GM12878 (cell line): ENCODE measurements around the gene GSPT1.

ENCODE experiments used
- BHLHE40 ChIP-seq, 2 experiments: fragments of 450-650 bp in 1 of 2; IDR thresholded peaks; 2 replicates each; pipeline ENCODE4 v1.6.1; 2011 to 2017; ENCODE audit warnings: low read depth in 2 of 2, borderline replicate concordance in 1 of 2, improper control_type of control experiment in 1 of 2, low read length in 1 of 2, mild to moderate bottlenecking in 1 of 2
- CREM ChIP-seq: IDR thresholded peaks from 2 replicates; pipeline ENCODE4 v1.6.1; 2014; ENCODE audit warnings: antibody characterized with exemption, low read depth
- EZH2 ChIP-seq: IDR thresholded peaks from 2 replicates; pipeline ENCODE4 v1.6.1; 2012; ENCODE audit warnings: low read depth, mild to moderate bottlenecking, control low read depth, inconsistent platforms, low read length, borderline replicate concordance; ENCODE audit not compliant: control insufficient read depth
- JUND ChIP-seq: IDR thresholded peaks from 2 replicates; pipeline ENCODE4 v1.6.1; 2012; ENCODE audit warnings: low read depth, mild to moderate bottlenecking, low read length, improper control_type of control experiment, moderate library complexity
- MXI1 ChIP-seq: fragments of 150-350 bp; IDR thresholded peaks from 2 replicates; pipeline ENCODE4 v1.6.1; 2011; ENCODE audit warnings: low read depth, mild to moderate bottlenecking, inconsistent platforms, low read length, improper control_type of control experiment
- POLR2A ChIP-seq: IDR thresholded peaks from 2 replicates; pipeline ENCODE4 v1.6.1; 2011; ENCODE audit warnings: low read depth, mild to moderate bottlenecking, low read length
- POLR2AphosphoS5 ChIP-seq: IDR thresholded peaks from 2 replicates; pipeline ENCODE4 v1.6.1; 2011; ENCODE audit warnings: mild to moderate bottlenecking, low read length, inconsistent platforms
- RAD21 ChIP-seq: IDR thresholded peaks from 2 replicates; pipeline ENCODE4 v1.6.1; 2011; ENCODE audit warnings: mild to moderate bottlenecking, low read depth, low read length, moderate library complexity; ENCODE audit not compliant: insufficient read depth
- RBBP5 ChIP-seq: fragments of 200-600 bp; sonication (generic); conservative IDR thresholded peaks from 2 replicates; pipeline ENCODE4 v1.6.1; 2016
- SUZ12 ChIP-seq: fragments of 200-600 bp; sonication (generic); IDR thresholded peaks from one replicate; pipeline ENCODE4 v1.6.1; 2018; ENCODE audit warnings: antibody characterized with exemption, mild to moderate bottlenecking; ENCODE audit not compliant: unreplicated experiment
- TAF1 ChIP-seq: IDR thresholded peaks from 2 replicates; pipeline ENCODE4 v1.6.1; 2011; ENCODE audit warnings: mild to moderate bottlenecking, low read depth, low read length, borderline replicate concordance
- TF ChIP-seq, protein P1 (sequence below), 3 experiments: IDR thresholded peaks in 2 of 3; conservative IDR thresholded peaks in 1 of 3; 2 replicates each; pipeline ENCODE4 v1.5.1; 2011; ENCODE audit warnings: low read depth in 3 of 3, low read length in 3 of 3, mild to moderate bottlenecking in 3 of 3, control low read depth in 2 of 3, moderate library complexity in 2 of 3, inconsistent platforms in 1 of 3, mixed read lengths in 1 of 3; ENCODE audit not compliant: control insufficient read depth in 2 of 3, insufficient read depth in 1 of 3; ENCODE audit errors: extremely low read depth in 1 of 3
- TF ChIP-seq, protein P2 (sequence below): IDR thresholded peaks from 2 replicates; pipeline ENCODE4 v1.6.1; 2012; ENCODE audit warnings: low read depth, low read length, improper control_type of control experiment
- TF ChIP-seq, protein P3 (sequence below): IDR thresholded peaks from 2 replicates; pipeline ENCODE4 v1.6.1; 2011; ENCODE audit warnings: low read depth, low read length, improper control_type of control experiment, borderline replicate concordance

- TF ChIP-seq, protein P1, sequence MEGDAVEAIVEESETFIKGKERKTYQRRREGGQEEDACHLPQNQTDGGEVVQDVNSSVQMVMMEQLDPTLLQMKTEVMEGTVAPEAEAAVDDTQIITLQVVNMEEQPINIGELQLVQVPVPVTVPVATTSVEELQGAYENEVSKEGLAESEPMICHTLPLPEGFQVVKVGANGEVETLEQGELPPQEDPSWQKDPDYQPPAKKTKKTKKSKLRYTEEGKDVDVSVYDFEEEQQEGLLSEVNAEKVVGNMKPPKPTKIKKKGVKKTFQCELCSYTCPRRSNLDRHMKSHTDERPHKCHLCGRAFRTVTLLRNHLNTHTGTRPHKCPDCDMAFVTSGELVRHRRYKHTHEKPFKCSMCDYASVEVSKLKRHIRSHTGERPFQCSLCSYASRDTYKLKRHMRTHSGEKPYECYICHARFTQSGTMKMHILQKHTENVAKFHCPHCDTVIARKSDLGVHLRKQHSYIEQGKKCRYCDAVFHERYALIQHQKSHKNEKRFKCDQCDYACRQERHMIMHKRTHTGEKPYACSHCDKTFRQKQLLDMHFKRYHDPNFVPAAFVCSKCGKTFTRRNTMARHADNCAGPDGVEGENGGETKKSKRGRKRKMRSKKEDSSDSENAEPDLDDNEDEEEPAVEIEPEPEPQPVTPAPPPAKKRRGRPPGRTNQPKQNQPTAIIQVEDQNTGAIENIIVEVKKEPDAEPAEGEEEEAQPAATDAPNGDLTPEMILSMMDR (IDR thresholded peaks at IDR 0.05 in 2 of 3, conservative IDR thresholded peaks at IDR 0.05 in 1 of 3; ENCODE audit: control insufficient read depth in 2 of 3, extremely low read depth in 1 of 3, insufficient read depth in 1 of 3, low read depth in 3 of 3, low read length in 3 of 3), result no peak
- TF ChIP-seq, protein P2, sequence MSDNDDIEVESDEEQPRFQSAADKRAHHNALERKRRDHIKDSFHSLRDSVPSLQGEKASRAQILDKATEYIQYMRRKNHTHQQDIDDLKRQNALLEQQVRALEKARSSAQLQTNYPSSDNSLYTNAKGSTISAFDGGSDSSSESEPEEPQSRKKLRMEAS, result no peak
- no peak for TF ChIP-seq POLR2A
- TF ChIP-seq MXI1, result no peak
- TF ChIP-seq JUND, result no peak
- TF ChIP-seq TAF1, result no peak
- no peak for TF ChIP-seq EZH2
- no peak for TF ChIP-seq POLR2AphosphoS5
- no peak for TF ChIP-seq SUZ12
- no peak for TF ChIP-seq RBBP5
- TF ChIP-seq, protein P3, sequence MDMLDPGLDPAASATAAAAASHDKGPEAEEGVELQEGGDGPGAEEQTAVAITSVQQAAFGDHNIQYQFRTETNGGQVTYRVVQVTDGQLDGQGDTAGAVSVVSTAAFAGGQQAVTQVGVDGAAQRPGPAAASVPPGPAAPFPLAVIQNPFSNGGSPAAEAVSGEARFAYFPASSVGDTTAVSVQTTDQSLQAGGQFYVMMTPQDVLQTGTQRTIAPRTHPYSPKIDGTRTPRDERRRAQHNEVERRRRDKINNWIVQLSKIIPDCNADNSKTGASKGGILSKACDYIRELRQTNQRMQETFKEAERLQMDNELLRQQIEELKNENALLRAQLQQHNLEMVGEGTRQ, result no peak
- no peak for TF ChIP-seq RAD21
- no peak for TF ChIP-seq CREM
- TF ChIP-seq BHLHE40 (IDR thresholded peaks at IDR 0.05; ENCODE audit: borderline replicate concordance in 1 of 2, low read depth in 2 of 2, low read length in 1 of 2), result no peak
Observed at GRCh38 chr16:11877374-11877773, 38.4 kb downstream of the GSPT1 start.
